GM20431 (cell line): Measurements from ENCODE around the gene CFTR.
"Not testable (repeated sequence)": the region's sequence is repeated elsewhere in the genome, so short reads cannot be mapped to it uniquely, and the experiment has no call there.

ENCODE experiments used
- in situ Hi-C: fragments of 300-500 bp; cut with MseI, MboI; formaldehyde crosslinking; loops from one replicate; pipeline ENCODE4 v1.15.0; 2020; ENCODE audit warnings: low sequenced_read_pairs; ENCODE audit not compliant: unreplicated experiment

CFTR gene

GRCh38 chr7:117479225-117480054 is at the start of gene CFTR:
CFTR (plus strand) TSS chr7:117480025; CDS start chr7:117480095, 70 bp downstream.
- in situ Hi-C loops = no loop called here

GRCh38 chr7:117435475-117436043 is 44.3 kb upstream of the CFTR start:
- in situ Hi-C loops = no loop called here

GRCh38 chr7:117444646-117445045 is 35.2 kb upstream of the CFTR start:
- in situ Hi-C loops = no loop called here

- in situ Hi-C loops = no loop called here
These were observed 34.6 kb upstream of the CFTR start for GRCh38 chr7:117445206-117445605.

GRCh38 chr7:117446220-117446815 is 33.5 kb upstream of the CFTR start:
- in situ Hi-C loops = no loop called here

GRCh38 chr7:117448655-117449054 is 31.2 kb upstream of the CFTR start:
- in situ Hi-C loops = no loop called here

GRCh38 chr7:117458977-117459583 is 20.7 kb upstream of the CFTR start:
- in situ Hi-C loops = no loop called here

- in situ Hi-C loops = no loop called here
These were observed 20.1 kb upstream of the CFTR start for GRCh38 chr7:117459735-117460134.

- in situ Hi-C loops = not testable (repeated sequence)
These were observed 19.0 kb upstream of the CFTR start for GRCh38 chr7:117460815-117461214.

GRCh38 chr7:117468174-117468573 is 11.7 kb upstream of the CFTR start:
- in situ Hi-C loops = no loop called here

GRCh38 chr7:117470777-117471176 is 9.0 kb upstream of the CFTR start:
- in situ Hi-C loops = no loop called here

GRCh38 chr7:117472335-117472734 is 7.5 kb upstream of the CFTR start:
- in situ Hi-C loops = no loop called here

- in situ Hi-C loops = no loop called here
These were observed 3.1 kb upstream of the CFTR start for GRCh38 chr7:117476557-117477215.

- in situ Hi-C loops = no loop called here
These were observed 995 bp upstream of the CFTR start for GRCh38 chr7:117478836-117479224.

GRCh38 chr7:117480055-117480362 is 184 bp downstream of the CFTR start:
- in situ Hi-C loops = no loop called here

- in situ Hi-C loops = no loop called here
These were observed 1.2 kb downstream of the CFTR start for GRCh38 chr7:117480978-117481377.

GRCh38 chr7:117485118-117485620 is 5.3 kb downstream of the CFTR start:
- in situ Hi-C loops = no loop called here

GRCh38 chr7:117489016-117489415 is 9.2 kb downstream of the CFTR start:
- in situ Hi-C loops = no loop called here

GRCh38 chr7:117489430-117489829 is 9.6 kb downstream of the CFTR start:
- in situ Hi-C loops = no loop called here

GRCh38 chr7:117489911-117490310 is 10.1 kb downstream of the CFTR start:
- in situ Hi-C loops = no loop called here
